ENCODE results near the gene NLE1. TPM values are rescaled to one million over a fixed set of nuclear protein-coding genes. Genes with fewer than 3 reads are reported as not detected.

The NLE1 gene
- polyA plus RNA-seq, 1 donor from 2014 or later, result 30.8 TPM

DNA sequence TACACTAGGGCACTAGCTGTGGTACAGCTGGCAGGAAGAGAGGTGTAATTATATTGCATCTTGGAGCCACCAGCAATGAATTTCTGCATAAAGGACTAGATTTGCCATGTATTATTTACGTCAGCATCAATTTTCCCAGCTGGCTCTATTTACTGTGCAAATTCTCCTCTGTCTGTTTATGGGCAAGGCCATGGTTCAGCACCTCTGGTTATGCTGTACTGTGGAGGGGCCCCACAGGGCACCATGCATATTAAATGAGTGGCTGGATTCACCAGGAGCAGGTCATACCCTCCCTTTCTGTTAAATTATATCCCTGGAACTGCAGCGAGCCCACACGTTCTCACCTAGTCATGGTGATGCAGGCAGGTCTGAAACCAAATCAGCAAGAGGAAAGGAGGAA, 42.2 kb downstream of the NLE1 start:
- no peak overlapping the region for H2AFZ ChIP-seq (ENCODE audit: low read depth, low read length)
- no peak overlapping the region for H3K9ac ChIP-seq (ENCODE audit: low read length)
- no peaks in the 10 kb centered on the region for H4K20me1 ChIP-seq (ENCODE audit: insufficient read depth)
- H3K27me3 ChIP-seq (ENCODE audit: insufficient read depth, low read depth, low read length), result no peaks in the 10 kb centered on the region
- TF ChIP-seq SMC3 (conservative IDR thresholded peaks at IDR 0.05; ENCODE audit: poor library complexity) (no peak), REST (IDR thresholded peaks at IDR 0.05; ENCODE audit: borderline replicate concordance) (no peak), POLR2AphosphoS5 (IDR thresholded peaks at IDR 0.05) (no peak), MXI1 (conservative IDR thresholded peaks at IDR 0.05; ENCODE audit: poor library complexity, severe bottlenecking) (no peak), RAD21 (conservative IDR thresholded peaks at IDR 0.05) (no peak), TAF1 (IDR thresholded peaks at IDR 0.05; ENCODE audit: low read depth) (no peak), EP300 (conservative IDR thresholded peaks at IDR 0.05; ENCODE audit: poor library complexity, severe bottlenecking) (no peak), EZH2 (IDR thresholded peaks at IDR 0.05; ENCODE audit: borderline replicate concordance, insufficient read depth, low read length, poor library complexity, severe bottlenecking) (no peak)
- TF ChIP-seq, protein P1, sequence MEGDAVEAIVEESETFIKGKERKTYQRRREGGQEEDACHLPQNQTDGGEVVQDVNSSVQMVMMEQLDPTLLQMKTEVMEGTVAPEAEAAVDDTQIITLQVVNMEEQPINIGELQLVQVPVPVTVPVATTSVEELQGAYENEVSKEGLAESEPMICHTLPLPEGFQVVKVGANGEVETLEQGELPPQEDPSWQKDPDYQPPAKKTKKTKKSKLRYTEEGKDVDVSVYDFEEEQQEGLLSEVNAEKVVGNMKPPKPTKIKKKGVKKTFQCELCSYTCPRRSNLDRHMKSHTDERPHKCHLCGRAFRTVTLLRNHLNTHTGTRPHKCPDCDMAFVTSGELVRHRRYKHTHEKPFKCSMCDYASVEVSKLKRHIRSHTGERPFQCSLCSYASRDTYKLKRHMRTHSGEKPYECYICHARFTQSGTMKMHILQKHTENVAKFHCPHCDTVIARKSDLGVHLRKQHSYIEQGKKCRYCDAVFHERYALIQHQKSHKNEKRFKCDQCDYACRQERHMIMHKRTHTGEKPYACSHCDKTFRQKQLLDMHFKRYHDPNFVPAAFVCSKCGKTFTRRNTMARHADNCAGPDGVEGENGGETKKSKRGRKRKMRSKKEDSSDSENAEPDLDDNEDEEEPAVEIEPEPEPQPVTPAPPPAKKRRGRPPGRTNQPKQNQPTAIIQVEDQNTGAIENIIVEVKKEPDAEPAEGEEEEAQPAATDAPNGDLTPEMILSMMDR (IDR thresholded peaks at IDR 0.05; ENCODE audit: poor library complexity, severe bottlenecking), result no peak
- H3K4me2 ChIP-seq (ENCODE audit: low read length), result no peak overlapping the region
- H3K79me2 ChIP-seq (replicated peaks; ENCODE audit: insufficient read depth, low read length), result no peaks in the 10 kb centered on the region
- H3F3A ChIP-seq (ENCODE audit: insufficient read depth, low read length, poor library complexity, severe bottlenecking), result no peaks in the 10 kb centered on the region
- peaks cover 5% of the 10 kb centered on the region for H3K36me3 ChIP-seq (ENCODE audit: insufficient read depth, low read length)
- H3K4me3 ChIP-seq (ENCODE audit: low read length), result no peak overlapping the region
- H3K9me3 ChIP-seq (ENCODE audit: low read length), result no peaks in the 10 kb centered on the region
- no peak overlapping the region for H3K27ac ChIP-seq (ENCODE audit: low read length)
- no peaks in the 10 kb centered on the region for H3K9me2 ChIP-seq (ENCODE audit: insufficient read depth, low read length)

DNA sequence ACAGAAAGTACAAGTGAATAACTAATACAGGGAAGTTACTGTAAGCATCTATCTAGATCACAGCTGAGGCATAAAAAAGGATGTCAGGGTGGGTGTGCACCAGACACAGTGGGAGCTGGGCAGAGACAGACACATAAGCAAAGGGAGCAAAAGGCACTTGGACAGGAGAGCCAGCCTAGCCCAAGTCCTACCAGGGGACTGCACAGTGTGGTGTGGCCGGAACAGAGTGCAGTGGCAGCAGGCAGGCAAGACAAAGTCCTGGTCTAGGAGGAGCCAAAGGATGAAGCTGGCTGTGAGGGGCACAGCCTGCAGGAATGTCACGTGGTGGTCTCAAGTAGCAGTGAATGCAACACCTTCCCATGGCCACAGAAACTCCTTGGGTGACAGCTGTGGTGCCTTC, 44.3 kb downstream of the NLE1 start:
- Histone ChIP-seq H3F3A (ENCODE audit: insufficient read depth, low read length, poor library complexity, severe bottlenecking) (no peaks in the 10 kb centered on the region), H3K9me3 (ENCODE audit: low read length) (no peaks in the 10 kb centered on the region), H2AFZ (ENCODE audit: low read depth, low read length) (no peak overlapping the region), H3K4me2 (ENCODE audit: low read length) (no peak overlapping the region), H3K27me3 (ENCODE audit: insufficient read depth, low read depth, low read length) (no peaks in the 10 kb centered on the region), H3K27ac (ENCODE audit: low read length) (no peak overlapping the region), H4K20me1 (ENCODE audit: insufficient read depth) (no peaks in the 10 kb centered on the region), H3K36me3 (ENCODE audit: insufficient read depth, low read length) (peaks cover 5% of the 10 kb centered on the region), H3K79me2 (replicated peaks; ENCODE audit: insufficient read depth, low read length) (no peaks in the 10 kb centered on the region), H3K4me3 (ENCODE audit: low read length) (no peak overlapping the region), H3K9ac (ENCODE audit: low read length) (no peak overlapping the region), H3K9me2 (ENCODE audit: insufficient read depth, low read length) (no peaks in the 10 kb centered on the region)
- TF ChIP-seq MXI1 (conservative IDR thresholded peaks at IDR 0.05; ENCODE audit: poor library complexity, severe bottlenecking), result no peak
- TF ChIP-seq SMC3 (conservative IDR thresholded peaks at IDR 0.05; ENCODE audit: poor library complexity), result no peak
- no peak for TF ChIP-seq EP300 (conservative IDR thresholded peaks at IDR 0.05; ENCODE audit: poor library complexity, severe bottlenecking)
- no peak for TF ChIP-seq TAF1 (IDR thresholded peaks at IDR 0.05; ENCODE audit: low read depth)
- no peak for TF ChIP-seq POLR2AphosphoS5 (IDR thresholded peaks at IDR 0.05)
- TF ChIP-seq RAD21 (conservative IDR thresholded peaks at IDR 0.05), result no peak
- no peak for TF ChIP-seq REST (IDR thresholded peaks at IDR 0.05; ENCODE audit: borderline replicate concordance)
- TF ChIP-seq, protein P1 (IDR thresholded peaks at IDR 0.05; ENCODE audit: poor library complexity, severe bottlenecking), result no peak
- no peak for TF ChIP-seq EZH2 (IDR thresholded peaks at IDR 0.05; ENCODE audit: borderline replicate concordance, insufficient read depth, low read length, poor library complexity, severe bottlenecking)

All from neural cell (in vitro differentiated cells).